OCI-LY1 (cell line): Measurements from ENCODE around the gene MCCC2.

ENCODE experiments used
- CTCF ChIP-seq: fragments of 200-600 bp; sonication (generic), shearing (Covaris generic); IDR thresholded peaks from 2 replicates; pipeline ENCODE4 v1.5.1; 2017; ENCODE audit warnings: mild to moderate bottlenecking, antibody characterized with exemption, low read length, moderate library complexity, mixed read lengths
- EZH2 ChIP-seq: fragments of 200-600 bp; sonication (generic), shearing (Covaris generic); IDR thresholded peaks from 2 replicates; pipeline ENCODE4 v1.8.0; 2017; ENCODE audit warnings: borderline replicate concordance, mixed run types, mild to moderate bottlenecking, antibody characterized with exemption, low read length, moderate library complexity, mixed read lengths

DNA sequence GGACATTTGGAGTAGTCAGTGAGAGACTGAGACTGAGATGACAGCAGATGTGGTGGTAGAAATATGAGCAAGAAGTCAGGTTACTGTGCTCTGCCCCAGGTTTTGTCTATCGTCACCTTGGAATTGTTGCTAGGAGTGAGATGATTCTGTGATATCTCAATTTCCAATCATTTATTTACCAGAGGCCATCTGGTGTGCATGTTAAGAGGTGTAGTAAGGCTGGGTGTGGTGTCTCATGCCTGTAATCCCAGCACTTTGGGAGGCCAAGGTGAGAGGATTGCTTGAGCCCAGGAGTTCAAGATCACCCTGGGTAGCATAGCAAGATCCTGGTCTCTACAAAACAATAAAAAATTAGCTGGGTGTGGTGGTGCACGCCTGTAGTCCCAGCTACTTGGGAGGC lies 93.4 kb downstream of the MCCC2 start:
- TF ChIP-seq CTCF (no peak), EZH2 (no peak)
